ENCODE results near the gene TARBP1. TPM values are rescaled to one million over a fixed set of nuclear protein-coding genes. Genes with fewer than 3 reads are reported as not detected.

The TARBP1 gene
- total and polyA plus RNA-seq, 2 donors (not counting 1 experiment from before 2014, with no cell fraction given), result 35.4 to 71.5 TPM

GRCh38 chr1:234361102-234361603, 117.8 kb downstream of the TARBP1 start:
- ChIA-PET POLR2A (no interaction called here), CTCF (no interaction called here)
- H3K4me1 ChIP-seq (ENCODE audit: control insufficient read depth in 2 of 2, insufficient read depth in 2 of 2, low read length in 2 of 2), result peaks cover 0 to 4% of the 10 kb centered on the region in 2 donors
- no peaks in the 10 kb centered on the region for H3K36me3 ChIP-seq (replicated peaks in 1 of 2; ENCODE audit: control extremely low read depth in 1 of 2, control insufficient read depth in 1 of 2, extremely low read depth in 1 of 2, insufficient read depth in 2 of 2, low read length in 1 of 2)
- no peaks in the 10 kb centered on the region for H3K9me3 Mint-ChIP-seq (ENCODE audit: insufficient read depth)
- no peaks in the 10 kb centered on the region for H3K9me3 ChIP-seq (ENCODE audit: control extremely low read depth in 1 of 3, control insufficient read depth in 2 of 3, insufficient read depth in 1 of 3, low read length in 2 of 3)
- no peak for ATAC-seq (ENCODE audit: low read depth)
- H3K4me3 ChIP-seq (ENCODE audit: control extremely low read depth in 1 of 5, extremely low read depth in 1 of 5, insufficient read depth in 1 of 5, low read depth in 2 of 5, low read length in 4 of 5), result no peak overlapping the region
- TF ChIP-seq EZH2 (IDR thresholded peaks at IDR 0.05; ENCODE audit: borderline replicate concordance, insufficient read depth, low read depth, low read length, poor library complexity, severe bottlenecking), result no peak
- no peak for TF ChIP-seq CTCF (IDR thresholded peaks at IDR 0.05)
- 65% methylated on average over 3 of the region's 3 CpGs for WGBS (ENCODE audit: insufficient coverage)
- H3K4me1 Mint-ChIP-seq, result no peaks in the 10 kb centered on the region
- DNase-seq, result no peak
- H3K4me3 Mint-ChIP-seq, result no peak overlapping the region
- H3K79me2 ChIP-seq (ENCODE audit: control insufficient read depth, insufficient read depth, low read length), result no peaks in the 10 kb centered on the region
- no peak overlapping the region for H2AFZ ChIP-seq (ENCODE audit: insufficient read depth, low read depth, low read length, poor library complexity, severe bottlenecking)
- H4K20me1 ChIP-seq (ENCODE audit: control insufficient read depth, insufficient read depth, low read length, poor library complexity, severe bottlenecking), result no peaks in the 10 kb centered on the region
- no peak overlapping the region for H3K27ac ChIP-seq (ENCODE audit: low read length in 2 of 2)
- no peaks in the 10 kb centered on the region for H3K27me3 ChIP-seq (replicated peaks in 1 of 4; ENCODE audit: control extremely low read depth in 1 of 4, control insufficient read depth in 3 of 4, insufficient read depth in 4 of 4, low read length in 3 of 4)
- no peak overlapping the region for H3K9ac ChIP-seq (ENCODE audit: low read length)
- no peak overlapping the region for H3K27ac Mint-ChIP-seq
- no peak overlapping the region for H3K4me2 ChIP-seq (replicated peaks; ENCODE audit: low read depth, low read length, poor library complexity, severe bottlenecking)
- intact Hi-C loops (cut with micrococcal nuclease), result no loop called here
- peaks cover 4% of the 10 kb centered on the region for H3K27me3 Mint-ChIP-seq

- CTCF ChIA-PET, result interaction anchor here (1.0 to 1.2 kb wide), 2 partner anchors 31 to 45 kb away, joined by 3 read pairs; no protein-coding TSS in a partner anchor
- no peak overlapping the region for H3K27ac Mint-ChIP-seq
These were observed 121.1 kb downstream of the TARBP1 start for GRCh38 chr1:234357831-234358230.

More at GRCh38 chr1:234357831-234358230, 121.1 kb downstream of the TARBP1 start:
- DNase-seq (no peak), ATAC-seq (ENCODE audit: low read depth) (no peak)
- H3K4me2 ChIP-seq (replicated peaks; ENCODE audit: low read depth, low read length, poor library complexity, severe bottlenecking), result peak overlapping the region; percentile 62
- TF ChIP-seq EZH2 (IDR thresholded peaks at IDR 0.05; ENCODE audit: borderline replicate concordance, insufficient read depth, low read depth, low read length, poor library complexity, severe bottlenecking), result no peak
- no peak for TF ChIP-seq CTCF (IDR thresholded peaks at IDR 0.05)
- POLR2A ChIA-PET, result no interaction called here
- intact Hi-C loops (cut with micrococcal nuclease), result loop anchor here (1.0 kb wide), 1 partner anchor 15 kb away; the partner anchor contains the start of gene COA6
- no peaks in the 10 kb centered on the region for H3K27me3 ChIP-seq (replicated peaks in 1 of 4; ENCODE audit: control extremely low read depth in 1 of 4, control insufficient read depth in 3 of 4, insufficient read depth in 4 of 4, low read length in 3 of 4)
- no peaks in the 10 kb centered on the region for H4K20me1 ChIP-seq (ENCODE audit: control insufficient read depth, insufficient read depth, low read length, poor library complexity, severe bottlenecking)
- H3K9me3 ChIP-seq (ENCODE audit: control extremely low read depth in 1 of 3, control insufficient read depth in 2 of 3, insufficient read depth in 1 of 3, low read length in 2 of 3), result peaks cover 0 to 3% (median 2%) of the 10 kb centered on the region in 3 donors
- Mint-ChIP-seq H3K4me3 (peak overlapping the region; percentile 1), H3K4me1 (no peaks in the 10 kb centered on the region), H3K27me3 (peaks cover 12% of the 10 kb centered on the region), H3K9me3 (ENCODE audit: insufficient read depth) (no peaks in the 10 kb centered on the region)
- H3K36me3 ChIP-seq (replicated peaks in 1 of 2; ENCODE audit: control extremely low read depth in 1 of 2, control insufficient read depth in 1 of 2, extremely low read depth in 1 of 2, insufficient read depth in 2 of 2, low read length in 1 of 2), result no peaks in the 10 kb centered on the region
- peaks cover 0 to 4% of the 10 kb centered on the region in 2 donors for H3K4me1 ChIP-seq (ENCODE audit: control insufficient read depth in 2 of 2, insufficient read depth in 2 of 2, low read length in 2 of 2)
- no peak overlapping the region for H3K27ac ChIP-seq (ENCODE audit: low read length in 2 of 2)
- no peak overlapping the region for H3K9ac ChIP-seq (ENCODE audit: low read length)
- no peak overlapping the region for H2AFZ ChIP-seq (ENCODE audit: insufficient read depth, low read depth, low read length, poor library complexity, severe bottlenecking)
- H3K79me2 ChIP-seq (ENCODE audit: control insufficient read depth, insufficient read depth, low read length), result no peaks in the 10 kb centered on the region
- no peak overlapping the region for H3K4me3 ChIP-seq (ENCODE audit: control extremely low read depth in 1 of 5, extremely low read depth in 1 of 5, insufficient read depth in 1 of 5, low read depth in 2 of 5, low read length in 4 of 5)
